RPMI7951 (cell line): ENCODE data around the gene ARHGEF12. TPM values are rescaled to one million over a fixed set of nuclear protein-coding genes. Genes with fewer than 3 reads are reported as not detected.

ENCODE experiments used
- DNase-seq: peaks from one replicate; pipeline ENCODE4 v3.0.0-alpha.2; 2012; ENCODE audit warnings: low read depth
- total RNA-seq: library from RNA; depleted of rRNA; stranded (reverse); fragments of >200 nt; shearing (Covaris generic); gene quantifications from 2 replicates; pipeline ENCODE4 v1.2.3, GENCODE V29; 2014

ARHGEF12 gene
- total RNA-seq, 1 experiment from 2014 or later = 46.4 TPM

GRCh38 chr11:120424185-120424969 is 88.2 kb downstream of the ARHGEF12 start:
- no peak for DNase-seq

- DNase-seq = no peak
Observed at GRCh38 chr11:120424970-120425332, 88.7 kb downstream of the ARHGEF12 start.

GRCh38 chr11:120425527-120425926 is 89.3 kb downstream of the ARHGEF12 start:
- DNase-seq = no peak

GRCh38 chr11:120430146-120430545 is 93.9 kb downstream of the ARHGEF12 start:
- no peak for DNase-seq

- peak; percentile 83 for DNase-seq
Observed at GRCh38 chr11:120431633-120432032, 95.4 kb downstream of the ARHGEF12 start.

GRCh38 chr11:120432056-120433018 is 96.1 kb downstream of the ARHGEF12 start:
- peak; percentile 99 for DNase-seq

- no peak for DNase-seq
Observed at GRCh38 chr11:120441592-120441991, 105.4 kb downstream of the ARHGEF12 start.

- no peak for DNase-seq
Observed at GRCh38 chr11:120442031-120442430, 105.8 kb downstream of the ARHGEF12 start.

- no peak for DNase-seq
Observed at GRCh38 chr11:120446802-120447201, 110.6 kb downstream of the ARHGEF12 start.

- DNase-seq = no peak
Observed at GRCh38 chr11:120448240-120448639, 112.0 kb downstream of the ARHGEF12 start.

GRCh38 chr11:120455487-120455886 is 119.3 kb downstream of the ARHGEF12 start:
- no peak for DNase-seq

GRCh38 chr11:120457996-120458395 is 121.8 kb downstream of the ARHGEF12 start:
- no peak for DNase-seq

- DNase-seq = no peak
Observed at GRCh38 chr11:120462825-120463224, 126.6 kb downstream of the ARHGEF12 start.

- no peak for DNase-seq
Observed at GRCh38 chr11:120465921-120466534, 129.8 kb downstream of the ARHGEF12 start.

GRCh38 chr11:120467627-120468026 is 131.4 kb downstream of the ARHGEF12 start:
- peak; percentile 28 for DNase-seq

- DNase-seq = peak; percentile 12
Observed at GRCh38 chr11:120471131-120471530, 134.9 kb downstream of the ARHGEF12 start.

GRCh38 chr11:120471994-120472393 is 135.8 kb downstream of the ARHGEF12 start:
- no peak for DNase-seq

GRCh38 chr11:120473503-120473902 is 137.3 kb downstream of the ARHGEF12 start:
- DNase-seq = no peak

- peak; percentile 28 for DNase-seq
Observed at GRCh38 chr11:120482149-120482548, 145.9 kb downstream of the ARHGEF12 start.

GRCh38 chr11:120484722-120485121 is 148.5 kb downstream of the ARHGEF12 start:
- no peak for DNase-seq

- DNase-seq = no peak
Observed at GRCh38 chr11:120486138-120486537, 149.9 kb downstream of the ARHGEF12 start.

GRCh38 chr11:120489799-120490198 is 153.6 kb downstream of the ARHGEF12 start:
- no peak for DNase-seq
